ENCODE results near the gene SPIRE1.
"Not testable (repeated sequence)": the region's sequence is repeated elsewhere in the genome, so short reads cannot be mapped to it uniquely, and the experiment has no call there.

Gene SPIRE1

DNA sequence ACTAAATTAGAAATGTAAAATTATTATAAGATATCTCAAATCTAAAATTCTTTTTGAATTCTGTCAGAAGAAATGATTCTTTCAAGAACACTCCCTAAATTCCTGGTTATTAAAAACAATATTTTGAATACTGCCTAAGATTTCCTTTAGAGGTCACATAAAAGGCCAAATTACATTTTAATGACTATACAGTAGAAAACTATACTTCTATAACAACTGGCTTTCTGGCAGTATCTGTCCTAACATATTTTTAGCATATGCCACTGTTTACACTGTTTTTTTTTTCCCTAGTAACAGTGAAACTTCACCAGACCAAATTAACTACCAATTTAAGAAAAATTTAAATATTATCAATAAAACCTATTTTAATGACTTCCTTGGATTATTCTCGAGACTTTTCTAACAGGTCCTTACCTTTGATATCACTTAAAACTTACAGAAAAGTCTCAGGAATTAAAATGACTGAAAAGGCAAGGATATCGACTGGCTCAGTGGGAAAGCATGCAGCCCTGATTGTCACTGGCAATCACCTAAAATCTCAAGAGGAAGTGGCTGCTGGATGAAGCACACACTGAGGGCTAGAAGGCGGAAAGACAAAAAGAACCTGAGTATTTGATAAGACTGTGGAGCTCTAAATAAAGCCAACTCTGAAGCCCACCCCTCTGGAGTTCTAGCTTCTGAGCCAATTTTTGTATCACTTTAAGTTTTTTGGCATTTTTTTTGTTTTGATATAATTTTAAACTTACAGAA is 59.6 kb downstream of the SPIRE1 start:
- DNase-seq (ENCODE audit: low read depth), result no peak

DNA sequence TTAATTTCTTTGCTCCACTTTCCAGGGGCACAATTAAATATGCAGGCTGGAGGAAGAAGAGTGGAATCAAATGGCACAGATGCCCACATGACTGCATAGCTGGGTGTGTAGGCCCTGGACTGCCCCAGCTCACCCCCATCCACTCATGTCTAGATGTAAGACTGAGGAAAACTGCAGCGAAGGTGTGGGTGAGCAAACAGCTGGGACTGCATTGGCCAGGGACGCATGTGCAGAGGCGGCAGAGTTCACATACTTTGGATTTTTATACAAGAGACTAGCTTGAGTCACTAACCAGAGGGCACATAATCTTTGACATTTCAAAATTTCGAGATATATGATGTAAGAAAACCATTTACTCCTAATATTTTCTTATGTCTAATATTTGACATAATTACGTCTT is 60.1 kb downstream of the SPIRE1 start:
- DNase-seq (ENCODE audit: low read depth), result no peak

DNA sequence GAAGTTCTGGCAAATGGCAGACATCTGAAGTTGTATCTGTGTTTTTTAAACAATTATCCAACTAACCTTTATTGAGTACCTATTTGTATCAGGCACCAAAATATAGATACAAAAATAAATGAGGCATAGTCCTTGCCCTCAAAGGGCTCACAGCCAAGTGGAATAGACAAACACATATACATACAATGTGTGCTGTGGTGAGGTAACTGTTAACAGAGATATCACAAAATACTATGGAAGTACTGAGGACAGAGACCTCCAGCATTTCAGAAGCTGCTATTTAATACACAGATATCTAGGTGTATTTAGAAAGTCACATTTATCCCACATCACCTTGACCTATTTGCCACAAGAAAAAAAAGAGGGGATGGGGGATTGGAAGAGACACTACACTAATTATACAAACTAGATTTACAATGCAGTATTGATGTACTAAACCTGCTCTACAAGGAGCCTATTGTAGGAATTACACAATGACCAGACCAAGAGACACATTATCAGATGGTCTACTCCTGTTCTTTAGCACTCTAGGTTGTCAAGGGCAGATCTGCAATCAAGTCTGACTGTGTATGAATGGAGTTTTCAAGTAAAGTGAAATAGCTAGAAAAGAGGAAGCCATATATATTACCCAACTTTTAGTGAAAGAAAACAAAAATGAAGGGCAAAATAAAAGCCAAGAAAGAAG is 62.2 kb downstream of the SPIRE1 start:
- no peak for DNase-seq (ENCODE audit: low read depth)

DNA sequence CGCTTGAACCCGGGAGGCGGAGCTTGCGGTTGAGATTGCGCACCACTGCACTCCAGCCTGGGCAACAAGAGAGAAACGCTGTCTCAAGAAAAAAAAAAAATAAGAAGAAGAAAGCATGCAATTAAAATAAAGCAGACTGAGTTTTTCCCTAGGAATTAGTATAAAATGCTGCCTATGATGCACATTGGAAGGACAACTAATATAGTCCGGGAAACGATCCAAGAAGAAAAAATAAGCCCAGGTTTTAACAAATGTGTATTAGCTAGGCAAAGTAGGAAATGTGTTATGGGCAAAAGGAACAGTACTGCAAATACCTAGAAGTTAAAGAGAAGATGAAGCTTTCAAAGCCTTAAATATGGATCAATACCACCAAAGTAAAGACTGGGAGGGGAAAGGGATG is 64.0 kb downstream of the SPIRE1 start:
- no peak for DNase-seq (ENCODE audit: low read depth)

DNA sequence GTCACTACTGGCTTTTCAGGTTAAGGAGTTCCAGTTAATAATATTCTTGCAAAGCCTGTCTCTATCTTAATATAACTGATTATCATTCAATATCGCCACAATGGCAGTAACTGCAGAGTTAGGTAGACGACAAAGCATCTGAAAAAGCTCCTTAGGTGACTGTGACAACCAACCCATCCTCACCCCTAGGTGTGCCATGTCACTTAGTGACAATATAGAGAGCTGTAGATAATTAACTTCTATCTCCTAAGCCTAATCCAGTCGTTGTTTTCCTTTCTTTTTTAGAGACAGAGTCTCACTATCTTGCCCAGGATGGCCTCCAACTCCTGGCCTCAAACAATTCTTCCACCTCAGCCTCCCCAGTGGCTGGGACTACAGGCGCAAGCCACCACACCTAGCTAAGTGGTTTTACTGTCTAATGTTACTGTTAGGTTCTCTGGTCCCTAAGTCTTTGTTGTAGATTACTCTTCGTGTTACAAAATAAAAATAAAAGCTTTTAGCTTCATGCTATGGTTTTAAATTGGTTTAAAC is 65.2 kb downstream of the SPIRE1 start:
- no peak for DNase-seq (ENCODE audit: low read depth)

DNA sequence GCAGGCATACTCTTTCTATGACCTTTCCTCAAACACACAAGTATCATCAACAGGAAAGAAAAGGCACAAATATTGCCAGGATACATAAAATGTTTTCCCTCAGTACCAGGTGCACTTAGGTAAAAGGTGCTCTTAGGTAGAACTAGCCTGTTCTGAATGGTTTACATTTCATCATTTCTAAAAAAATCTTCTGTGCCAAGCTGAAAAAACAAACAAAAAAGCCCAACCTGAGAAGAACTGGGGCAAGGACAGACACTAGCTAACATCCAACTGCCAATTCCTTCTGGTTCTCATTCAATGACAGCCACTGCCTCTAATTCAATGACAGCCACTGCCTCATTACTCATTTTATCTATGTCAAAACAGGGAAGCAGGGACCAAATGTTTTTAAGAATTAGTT is 68.5 kb downstream of the SPIRE1 start:
- DNase-seq (ENCODE audit: low read depth), result no peak

DNA sequence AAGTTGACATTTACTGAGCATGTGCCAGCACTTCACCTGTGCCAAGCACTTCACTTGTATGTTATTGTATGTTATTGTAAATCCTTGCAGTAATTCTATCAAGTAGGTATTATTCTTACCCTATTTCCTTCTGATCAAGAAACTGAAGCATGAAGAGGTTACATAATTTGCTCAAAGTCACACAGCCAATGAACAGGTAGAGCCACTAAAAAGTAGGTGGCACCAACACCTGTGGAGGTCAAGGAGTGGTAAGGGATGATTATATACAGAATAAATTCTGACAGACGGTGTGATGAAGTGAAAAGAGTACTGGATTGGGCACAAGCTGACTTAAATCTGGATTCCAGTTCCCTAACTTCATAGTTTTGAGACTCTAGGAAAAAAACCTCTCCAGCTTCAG is 71.0 kb downstream of the SPIRE1 start:
- no peak for DNase-seq (ENCODE audit: low read depth)

DNA sequence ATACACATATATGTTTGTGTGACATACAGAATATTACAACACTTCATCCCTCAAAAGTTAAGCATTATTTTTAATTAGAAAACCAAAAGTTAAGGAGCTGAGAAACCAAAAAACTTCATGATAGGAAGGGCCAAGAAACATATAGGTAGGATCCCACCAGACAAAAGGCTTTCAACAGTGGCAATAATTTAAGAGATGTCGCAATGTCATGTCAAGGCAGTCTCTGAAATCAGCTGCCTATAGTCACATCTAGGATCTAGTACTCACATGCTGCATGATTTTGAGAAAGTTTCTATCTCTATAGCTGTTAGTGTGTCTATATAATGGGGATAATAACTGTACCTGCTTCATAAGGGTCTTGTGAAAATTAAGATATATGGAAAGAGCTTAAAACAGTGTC is 72.7 kb downstream of the SPIRE1 start:
- DNase-seq (ENCODE audit: low read depth), result no peak

DNA sequence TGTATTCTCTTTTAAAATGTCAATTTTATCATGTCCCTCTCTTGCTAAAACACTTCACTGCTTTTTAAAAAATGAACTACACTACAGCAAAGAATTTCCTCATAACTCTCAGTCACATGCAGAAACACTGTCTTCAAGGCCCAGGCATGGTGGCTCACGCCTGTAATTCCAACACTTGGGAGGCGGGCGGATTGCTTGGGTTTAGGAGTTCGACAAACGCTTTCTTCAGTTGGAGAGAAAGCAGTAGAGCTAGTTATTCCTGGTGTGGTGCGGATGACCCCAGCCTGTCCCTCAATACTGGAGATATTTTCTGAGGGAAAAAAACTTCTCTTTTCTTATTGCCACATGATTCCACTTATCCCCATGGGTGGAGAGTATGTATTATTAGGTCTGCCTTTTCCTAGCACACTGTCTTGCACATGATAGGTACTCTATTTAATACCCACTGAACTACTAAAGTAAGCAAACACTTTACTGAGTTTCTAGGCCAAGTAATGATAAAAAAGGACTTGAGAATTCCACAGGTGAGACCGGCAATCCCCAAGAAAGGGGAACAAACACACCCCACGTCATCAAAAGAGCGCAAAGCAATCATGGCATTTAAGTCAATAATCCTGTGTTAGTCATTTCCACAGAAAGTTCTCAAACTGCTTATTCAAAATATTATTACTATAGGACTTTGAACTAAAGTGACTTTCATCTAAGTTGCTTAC is 77.1 kb downstream of the SPIRE1 start:
- DNase-seq (ENCODE audit: low read depth), result no peak

DNA sequence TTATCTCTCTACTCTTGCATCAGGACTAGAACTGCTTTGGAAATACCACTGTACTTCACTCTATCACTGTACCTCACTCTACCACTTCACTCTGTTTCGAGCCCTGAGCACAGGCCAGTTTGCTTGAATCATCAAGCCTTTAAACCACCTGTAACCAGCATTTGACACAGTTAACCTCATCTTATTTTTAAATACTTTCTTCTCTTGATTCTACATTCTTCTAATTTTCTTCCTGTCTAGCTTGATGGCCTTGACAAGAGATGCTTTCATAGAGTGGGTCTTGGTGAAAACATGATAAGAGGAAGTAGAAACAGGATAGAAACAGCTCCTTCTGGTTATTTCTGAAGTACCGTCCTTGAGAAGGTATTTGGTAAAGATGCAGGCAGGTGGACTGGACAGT is 78.1 kb downstream of the SPIRE1 start:
- no peak for DNase-seq (ENCODE audit: low read depth)

DNA sequence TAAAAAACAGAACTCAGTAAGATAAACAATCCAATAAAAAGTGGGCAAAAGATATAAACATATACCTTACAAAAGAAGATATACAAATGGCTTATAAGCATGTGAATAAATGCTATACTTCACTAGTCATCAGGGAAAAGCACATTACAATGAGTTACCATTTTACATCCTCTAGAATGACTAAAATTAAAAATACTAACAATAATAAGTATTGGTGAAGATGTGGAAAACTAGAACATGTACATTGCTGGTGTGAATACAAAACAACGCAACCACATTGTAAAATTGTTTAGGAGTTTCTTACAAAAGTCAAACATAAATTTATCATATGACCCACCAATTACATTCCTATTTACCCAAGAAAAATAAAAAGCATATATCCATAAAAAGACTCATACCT is 80.1 kb downstream of the SPIRE1 start:
- DNase-seq (ENCODE audit: low read depth), result no peak

DNA sequence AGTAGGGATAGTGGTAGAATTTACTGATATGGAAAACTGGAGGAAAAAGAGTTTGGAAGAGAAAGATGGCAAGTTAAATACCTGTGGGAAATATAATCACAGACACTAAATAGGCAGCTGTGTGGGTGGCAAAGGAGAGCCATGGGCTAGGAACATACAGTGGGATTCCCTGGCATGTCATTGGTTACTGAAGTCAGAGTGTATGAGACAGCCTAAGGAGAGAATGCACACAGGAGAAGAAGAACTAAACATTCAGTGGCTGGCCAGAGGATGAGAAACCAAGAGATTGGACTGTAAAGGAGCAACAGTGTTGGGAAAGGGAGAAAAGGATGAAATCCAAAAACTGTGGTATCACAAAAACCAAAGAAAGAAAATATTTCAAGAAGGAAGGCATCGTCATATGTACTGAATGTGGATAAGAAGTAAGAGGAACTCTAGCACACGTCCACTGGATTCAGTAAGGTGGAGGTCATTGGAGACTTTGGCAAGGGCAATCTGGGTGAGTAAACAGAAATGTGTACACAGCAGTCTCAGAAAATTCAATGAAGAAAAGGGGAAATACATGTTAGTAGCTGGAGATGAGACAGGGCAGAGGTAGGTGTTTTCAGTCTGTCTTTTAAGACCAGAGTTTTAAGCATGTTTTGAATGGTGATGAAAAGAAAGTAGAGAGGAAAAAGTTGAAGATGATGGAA is 83.3 kb downstream of the SPIRE1 start:
- no peak for DNase-seq (ENCODE audit: low read depth)

DNA sequence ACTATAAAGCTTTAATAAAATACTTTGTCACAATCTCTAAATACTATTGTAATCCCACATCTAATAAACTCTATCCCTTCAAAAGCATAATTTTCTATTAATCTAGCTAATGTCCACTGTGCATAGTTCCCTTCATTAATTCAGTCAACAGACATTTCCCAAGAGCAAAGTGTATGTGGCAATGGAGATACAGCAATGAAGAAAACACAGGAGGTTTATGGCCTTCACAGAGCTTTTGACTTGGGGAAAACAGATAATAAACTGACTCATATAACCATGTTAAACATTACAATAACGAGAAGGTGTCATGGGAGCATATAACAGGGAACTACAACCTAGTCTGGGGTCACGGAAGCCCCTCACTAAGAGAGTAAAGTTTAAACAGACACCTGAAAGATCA is 86.3 kb downstream of the SPIRE1 start:
- no peak for DNase-seq (ENCODE audit: low read depth)

DNA sequence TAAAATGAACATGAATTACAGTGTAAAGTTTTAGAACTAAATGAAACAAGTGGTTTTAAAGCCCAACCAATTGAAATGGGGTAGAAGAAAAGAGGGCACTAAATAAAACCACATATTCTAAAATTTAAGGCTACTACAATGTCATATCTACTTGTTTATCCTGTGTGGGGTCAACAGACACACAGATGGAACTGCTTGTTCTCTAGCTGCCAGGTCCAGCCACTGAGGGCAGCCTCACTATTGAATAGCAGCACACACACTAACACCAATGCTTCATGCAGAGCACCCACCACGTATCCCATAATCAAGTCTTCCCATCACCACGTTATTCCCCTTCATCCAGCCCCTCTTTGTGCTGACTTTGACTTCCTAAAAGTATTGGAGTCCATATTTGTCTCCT is 88.1 kb downstream of the SPIRE1 start:
- DNase-seq (ENCODE audit: low read depth), result no peak

DNA sequence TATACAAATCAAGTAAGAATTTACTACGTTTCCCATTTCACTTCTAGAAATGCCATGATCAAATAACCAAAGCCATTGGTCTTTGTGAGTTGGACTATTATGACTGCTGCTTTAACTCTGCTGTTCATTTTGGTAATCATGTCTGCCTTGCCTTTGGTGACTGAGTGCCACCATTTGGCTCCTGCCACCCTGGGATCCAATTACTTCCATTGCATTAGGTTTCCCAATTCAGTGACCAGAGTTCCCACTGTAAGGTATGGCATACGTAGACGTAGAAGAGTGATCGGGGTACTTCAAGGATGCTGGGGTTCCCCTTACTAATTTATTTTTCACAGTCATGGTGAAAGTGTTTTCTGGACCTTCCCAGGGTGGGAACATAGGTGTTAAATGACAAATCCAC is 90.1 kb downstream of the SPIRE1 start:
- DNase-seq (ENCODE audit: low read depth), result no peak

DNA sequence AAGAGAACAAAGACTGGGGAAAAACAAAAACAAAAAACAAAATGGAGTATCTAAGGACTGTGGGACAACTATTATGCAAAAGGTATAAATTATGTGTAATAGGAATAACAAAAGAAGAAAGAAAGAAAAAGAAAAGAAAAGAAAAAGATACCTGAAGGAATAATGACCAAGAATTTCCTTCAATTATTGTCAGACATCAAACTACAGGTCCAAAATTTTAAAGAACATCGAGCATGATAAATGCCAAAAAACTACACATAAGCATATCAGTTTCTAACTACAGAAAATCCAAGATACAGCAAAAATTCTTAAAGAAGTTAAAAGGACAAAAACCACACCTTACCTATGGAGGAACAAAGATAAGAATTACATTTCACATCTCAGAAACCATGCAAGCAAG is 93.0 kb downstream of the SPIRE1 start:
- no peak for DNase-seq (ENCODE audit: low read depth)

DNA sequence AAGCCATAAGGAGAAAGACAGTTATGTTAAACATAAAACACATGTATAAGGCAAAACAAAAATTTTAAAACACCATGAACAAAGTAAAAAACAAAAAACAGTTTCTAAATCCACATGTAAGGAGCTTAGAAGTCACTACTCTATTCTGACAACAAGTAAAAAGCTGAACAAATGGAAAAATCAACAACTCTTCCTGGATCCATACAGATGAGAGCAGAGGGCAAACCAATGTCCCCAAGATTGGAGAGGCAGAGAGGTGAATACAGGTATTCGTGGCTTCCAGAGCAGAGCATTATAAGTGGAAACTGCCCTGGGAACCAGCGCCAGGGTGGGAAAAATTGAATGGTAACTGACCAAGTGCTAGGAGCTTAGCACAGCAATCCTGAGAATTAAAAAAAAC is 93.5 kb downstream of the SPIRE1 start:
- DNase-seq (ENCODE audit: low read depth), result no peak

DNA sequence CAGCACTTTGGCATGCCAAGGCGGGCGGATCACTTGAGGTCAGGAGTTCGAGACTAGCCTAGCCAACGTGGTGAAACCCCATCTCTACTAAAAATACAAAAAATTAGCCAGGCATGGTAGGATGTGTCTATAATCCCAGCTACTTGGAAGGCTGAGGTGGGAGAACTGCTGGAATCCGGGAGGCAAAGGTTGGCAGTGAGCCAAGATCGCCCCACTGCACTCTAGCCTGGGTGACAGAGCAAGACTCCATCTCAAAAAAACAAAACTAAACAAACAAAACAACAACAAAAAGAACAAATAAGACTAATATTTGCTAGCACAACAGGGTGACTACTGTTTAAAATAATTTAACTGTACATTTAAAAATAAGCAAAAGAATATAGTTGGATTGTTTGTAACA is 97.3 kb downstream of the SPIRE1 start:
- not testable (repeated sequence) for DNase-seq (ENCODE audit: low read depth)

DNA sequence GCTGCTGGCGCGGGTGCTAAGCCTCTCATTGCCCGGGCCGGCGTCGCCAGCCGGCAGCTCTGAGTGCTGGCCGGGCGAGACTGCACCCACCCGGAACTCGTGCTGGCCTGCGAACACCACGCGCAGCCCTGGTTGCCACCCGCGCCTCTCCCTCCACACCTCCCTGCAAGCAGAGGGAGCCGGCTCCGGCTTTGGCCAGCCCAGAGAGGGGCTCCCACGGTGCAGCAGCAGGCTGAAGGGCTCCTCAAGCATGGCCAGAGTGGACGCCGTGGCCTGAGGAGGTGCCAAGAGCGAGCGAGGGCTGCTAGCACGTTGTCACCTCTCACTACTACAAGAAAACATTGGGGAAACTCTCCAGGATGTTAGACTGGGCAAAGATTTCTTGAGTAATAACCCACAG is 98.6 kb downstream of the SPIRE1 start:
- no peak for DNase-seq (ENCODE audit: low read depth)

DNA sequence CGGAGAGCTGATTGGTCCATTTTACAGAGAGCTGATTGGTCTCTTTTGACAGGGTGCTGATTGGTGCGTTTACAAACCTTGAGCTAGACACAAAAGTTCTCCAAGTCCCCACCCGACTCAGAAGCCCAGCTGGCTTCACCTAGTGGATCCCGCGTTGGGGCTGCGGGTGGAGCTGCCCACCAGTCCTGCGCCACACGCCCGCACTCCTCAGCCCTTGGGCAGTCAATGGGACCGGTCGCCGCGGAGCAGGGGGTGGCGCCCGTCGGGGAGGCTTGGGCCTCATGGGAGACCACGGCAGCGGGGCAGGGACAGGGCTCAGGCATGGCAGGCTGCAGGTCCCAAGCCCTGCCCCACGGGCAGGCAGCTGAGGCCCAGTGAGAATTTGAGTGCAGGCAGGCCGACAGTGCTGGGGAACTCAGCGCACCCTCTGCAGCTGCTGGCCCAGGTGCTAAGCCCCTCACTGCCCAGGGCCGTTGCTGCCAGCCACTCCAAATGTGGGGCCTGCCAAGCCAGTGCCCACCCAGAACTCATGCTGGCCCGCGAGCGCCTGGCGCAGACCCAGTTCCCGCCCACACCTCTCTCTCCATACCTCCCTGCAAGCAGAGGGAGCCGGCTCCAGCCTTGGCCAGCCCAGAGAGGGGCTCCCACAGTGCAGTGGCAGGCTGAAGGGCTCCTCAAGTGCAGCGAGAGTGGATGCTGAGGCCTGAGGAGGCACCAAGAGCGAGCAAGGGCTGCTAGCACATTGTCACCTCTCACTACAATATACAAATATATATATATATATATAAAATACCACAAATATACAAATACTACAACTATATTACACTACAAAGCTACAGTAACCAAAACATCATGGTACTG is 100.7 kb downstream of the SPIRE1 start:
- no peak for DNase-seq (ENCODE audit: low read depth)

DNA sequence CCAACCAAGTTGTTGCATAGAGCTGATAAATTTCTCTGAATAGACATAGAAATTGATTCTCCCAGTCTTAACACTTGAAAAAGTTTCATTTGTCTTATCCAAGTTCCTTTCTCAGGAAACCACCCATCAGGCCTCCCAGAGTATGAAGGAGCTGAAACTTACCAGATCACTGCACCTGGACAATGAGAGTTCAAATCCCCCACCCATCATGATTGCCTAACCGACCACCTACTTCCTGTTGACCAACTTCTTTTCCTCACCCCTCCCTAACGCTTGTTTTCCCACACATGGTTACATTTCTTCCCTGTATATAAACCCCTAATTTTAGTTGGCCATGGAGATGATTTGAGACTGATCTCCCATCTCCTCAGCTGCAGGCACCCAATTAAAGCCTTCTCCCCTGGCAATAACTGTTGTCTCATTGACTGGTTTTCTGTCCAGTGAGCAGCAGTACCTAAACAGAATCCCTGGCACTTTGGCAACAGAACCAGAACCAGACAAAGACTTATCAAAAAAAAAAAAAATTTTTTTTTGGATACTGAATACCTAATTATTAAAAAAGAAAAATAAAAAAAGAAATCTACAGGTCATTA is 103.0 kb downstream of the SPIRE1 start:
- DNase-seq (ENCODE audit: low read depth), result no peak

All from stimulated activated CD8-positive, alpha-beta memory T cell treated with anti-CD3 and anti-CD28 coated beads, Interleukin-4, amount 100 ng/mL, for 24 hours (primary cell).